Hepatocyte (in vitro differentiated cells): ENCODE measurements around the gene PYM1. TPM values are rescaled to one million over a fixed set of nuclear protein-coding genes. Genes with fewer than 3 reads are reported as not detected.

ENCODE experiments used
- DNase-seq: peaks from one replicate; pipeline ENCODE4 v3.0.0-alpha.2; 2016; ENCODE audit warnings: low spot score
- H2AFZ ChIP-seq: fragments of 200-600 bp; sonication (generic); 2 replicates; pipeline ENCODE4 v1.6.0; 2016; ENCODE audit warnings: antibody characterized with exemption, mild to moderate bottlenecking
- H3K27ac ChIP-seq: fragments of 200-600 bp; sonication (generic); 2 replicates; pipeline ENCODE4 v1.5.1; 2016; ENCODE audit warnings: mild to moderate bottlenecking
- H3K27me3 ChIP-seq: fragments of 200-600 bp; sonication (generic); 2 replicates; pipeline ENCODE4 v1.6.1; 2016
- H3K36me3 ChIP-seq: fragments of 200-600 bp; sonication (generic); replicated peaks from 2 replicates; pipeline ENCODE4 v1.5.1; 2016; ENCODE audit warnings: low read depth; ENCODE audit not compliant: insufficient read depth
- H3K4me1 ChIP-seq: fragments of 200-600 bp; sonication (generic); 2 replicates; pipeline ENCODE4 v1.5.1; 2016; ENCODE audit warnings: mild to moderate bottlenecking, moderate library complexity; ENCODE audit not compliant: insufficient read depth
- H3K4me2 ChIP-seq: fragments of 200-600 bp; sonication (generic); 2 replicates; pipeline ENCODE4 v1.6.0; 2016
- H3K4me3 ChIP-seq: fragments of 200-600 bp; sonication (generic); 2 replicates; pipeline ENCODE4 v1.5.1; 2016; ENCODE audit warnings: mild to moderate bottlenecking
- H3K79me2 ChIP-seq: fragments of 200-600 bp; sonication (generic); 2 replicates; pipeline ENCODE4 v1.6.0; 2017; ENCODE audit warnings: mild to moderate bottlenecking
- H3K9me2 ChIP-seq: fragments of 200-600 bp; sonication (generic); replicated peaks from 2 replicates; pipeline ENCODE4 v1.6.0; 2017; ENCODE audit warnings: mild to moderate bottlenecking; ENCODE audit not compliant: insufficient read depth
- H3K9me3 ChIP-seq: fragments of 200-600 bp; sonication (generic); 2 replicates; pipeline ENCODE4 v1.5.1; 2016; ENCODE audit warnings: low read depth, mild to moderate bottlenecking
- H4K20me1 ChIP-seq: fragments of 200-600 bp; sonication (generic); 2 replicates; pipeline ENCODE4 v1.6.0; 2016; ENCODE audit warnings: mild to moderate bottlenecking; ENCODE audit not compliant: insufficient read depth, poor library complexity, severe bottlenecking
- CTCF ChIP-seq: fragments of 200-600 bp; sonication (generic); IDR thresholded peaks from 2 replicates; pipeline ENCODE4 v1.5.1; 2016; ENCODE audit warnings: antibody characterized with exemption, mild to moderate bottlenecking; ENCODE audit not compliant: poor library complexity
- EZH2 ChIP-seq: fragments of 200-600 bp; sonication (generic); IDR thresholded peaks from 2 replicates; pipeline ENCODE4 v1.6.1; 2016; ENCODE audit warnings: antibody characterized with exemption, mild to moderate bottlenecking, borderline replicate concordance
- EZH2phosphoT487 ChIP-seq: fragments of 200-600 bp; sonication (generic); IDR thresholded peaks from one replicate; pipeline ENCODE4 v1.6.1; 2018; ENCODE audit warnings: antibody characterized with exemption, mild to moderate bottlenecking, low read depth, moderate library complexity; ENCODE audit not compliant: unreplicated experiment, severe bottlenecking
- WGBS: methylation state at CpG from one replicate; pipeline ENCODE4 v1.1.6; 2016; ENCODE audit warnings: low lambda C conversion rate; ENCODE audit errors: missing lambda C conversion rate; 5-methylcytosine and 5-hydroxymethylcytosine counted together
- polyA plus RNA-seq: library from polyadenylated mRNA; unstranded; fragments of >200 nt; fragmentation: Nextera tagmentation; extraction: Ambion mirVana; gene quantifications from 2 replicates; pipeline ENCODE4 v1.2.1, GENCODE V29; 2016
- total RNA-seq: library from RNA; depleted of rRNA; stranded (reverse); fragments of >200 nt; gene quantifications from 2 replicates; pipeline ENCODE4 v1.2.3, GENCODE V29; 2014

PYM1 gene
- total and polyA plus RNA-seq, 2 experiments from 2014 or later = 44.5 to 51.1 TPM

DNA sequence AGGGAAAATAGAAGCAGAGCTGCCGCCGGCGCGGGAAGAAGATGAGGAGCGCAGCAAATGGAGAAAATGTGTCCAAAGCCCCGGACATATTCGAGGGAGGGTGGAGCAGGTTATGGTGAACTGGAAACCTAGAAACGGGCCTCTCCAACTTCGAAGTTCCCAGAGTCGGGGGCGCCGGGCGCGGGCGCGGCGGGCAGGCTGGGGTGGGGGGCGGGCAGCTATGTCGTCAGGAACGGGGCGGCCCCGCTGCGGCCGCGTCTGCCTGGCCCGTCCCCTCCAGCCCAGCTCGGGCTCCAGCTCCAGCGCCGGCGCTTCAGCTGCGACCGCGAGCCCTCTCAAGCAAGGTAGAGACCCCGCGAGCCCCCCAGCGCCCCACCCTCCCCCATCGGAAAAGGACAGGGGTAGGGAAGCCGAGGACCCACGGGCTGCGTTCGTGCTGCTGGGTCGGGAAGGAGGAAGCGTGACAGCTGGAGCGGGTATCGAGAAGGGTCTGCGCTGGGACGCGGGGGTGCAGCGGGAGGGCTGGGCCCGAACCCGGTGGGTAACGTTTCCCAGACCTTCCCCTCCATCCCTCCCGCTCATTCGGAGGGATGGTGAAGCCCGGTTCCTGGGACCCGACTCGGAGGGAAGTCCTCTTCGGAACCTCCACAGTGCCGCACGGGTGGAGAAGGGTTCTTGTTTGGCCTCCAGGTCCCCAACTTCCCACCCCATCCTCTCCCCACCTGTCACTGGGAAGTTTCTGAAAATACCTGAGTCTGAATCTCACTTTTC is 4.3 kb upstream of the PYM1 start:
- DNase-seq = peak; percentile 80
- Histone ChIP-seq H3K27me3 (no peaks in the 10 kb centered on the region), H3K9me2 (no peaks in the 10 kb centered on the region), H3K36me3 (no peaks in the 10 kb centered on the region), H3K4me3 (peak overlapping the region; percentile 69), H3K27ac (peak overlapping the region; percentile 97), H2AFZ (peak overlapping the region; percentile 95), H3K79me2 (peaks cover 19% of the 10 kb centered on the region), H3K9me3 (no peaks in the 10 kb centered on the region), H3K4me2 (peak overlapping the region; percentile 96), H3K4me1 (peaks cover 40% of the 10 kb centered on the region), H4K20me1 (no peaks in the 10 kb centered on the region)
- TF ChIP-seq CTCF = no peak
- TF ChIP-seq EZH2 = no peak
- TF ChIP-seq EZH2phosphoT487 = no peak
- 2% methylated on average over 15 of the region's 60 CpGs for WGBS

- peaks cover 40% of the 10 kb centered on the region for H3K4me1 ChIP-seq
- peak overlapping the region; percentile 95 for H2AFZ ChIP-seq
- H3K27me3 ChIP-seq = no peaks in the 10 kb centered on the region
- H4K20me1 ChIP-seq = no peaks in the 10 kb centered on the region
- H3K4me2 ChIP-seq = peak overlapping the region; percentile 96
- peak overlapping the region; percentile 69 for H3K4me3 ChIP-seq
- H3K79me2 ChIP-seq = peaks cover 20% of the 10 kb centered on the region
- no peaks in the 10 kb centered on the region for H3K36me3 ChIP-seq
- peak overlapping the region; percentile 97 for H3K27ac ChIP-seq
- H3K9me2 ChIP-seq = no peaks in the 10 kb centered on the region
- no peak for DNase-seq
- no peaks in the 10 kb centered on the region for H3K9me3 ChIP-seq
- WGBS = 24% methylated on average over 10 of the region's 10 CpGs
- no peak for TF ChIP-seq CTCF
- TF ChIP-seq EZH2 = no peak
These were observed 3.7 kb upstream of the PYM1 start for GRCh38 chr12:55931317-55931779.

DNA sequence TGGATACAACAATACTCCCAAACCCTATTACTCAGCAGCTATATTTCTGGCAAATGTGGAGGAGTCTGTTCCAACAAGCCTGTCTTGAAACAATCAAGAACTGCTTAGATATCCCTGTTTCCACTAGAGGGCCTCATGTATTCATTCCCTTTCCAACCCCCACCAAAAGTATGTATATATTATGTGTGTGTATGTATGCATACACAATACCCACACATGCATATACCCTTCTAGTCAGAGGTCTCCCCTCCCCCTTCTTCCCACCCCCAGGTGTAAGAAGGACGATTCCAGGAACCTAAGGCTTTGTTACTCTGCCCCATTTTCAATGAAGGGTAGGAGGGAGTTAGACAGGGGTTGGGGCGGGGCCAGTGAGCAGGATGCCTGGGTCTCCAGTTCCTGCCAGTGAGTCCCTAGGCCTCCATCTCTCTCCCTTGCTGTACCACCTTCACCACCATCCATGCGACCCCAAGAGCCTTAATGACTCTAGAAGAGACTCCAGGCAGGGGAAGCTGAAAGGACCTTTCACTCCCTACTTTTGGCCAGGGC is 3.1 kb upstream of the PYM1 start, which contains the start of gene DGKA:
Gene DGKA (plus strand): TSS at position 392 of the 546 bp plus-strand sequence. CDS start 5,342 bp downstream, outside the sequence.
- Histone ChIP-seq H3K9me2 (no peaks in the 10 kb centered on the region), H2AFZ (peak within 1 kb of the TSS; percentile 95), H3K36me3 (no peaks in the 10 kb centered on the region), H3K4me2 (peak within 1 kb of the TSS; percentile 96), H3K9me3 (no peaks in the 10 kb centered on the region), H3K4me1 (peaks cover 42% of the 10 kb centered on the region), H4K20me1 (no peaks in the 10 kb centered on the region), H3K27me3 (no peaks in the 10 kb centered on the region), H3K79me2 (peaks cover 25% of the 10 kb centered on the region), H3K27ac (peak within 1 kb of the TSS; percentile 97), H3K4me3 (peak within 1 kb of the TSS; percentile 69)
- DNase-seq = peak; percentile 74
- TF ChIP-seq EZH2phosphoT487 (no peak), CTCF (peak; percentile 64), EZH2 (no peak)
- WGBS = 44% methylated on average over 3 of the region's 3 CpGs
